ENCODE measurements around the gene SOCS6. TPM values are rescaled to one million over a fixed set of nuclear protein-coding genes. Genes with fewer than 3 reads are reported as not detected.

The SOCS6 gene
- polyA plus RNA-seq, 3 donors: 4.8 to 6.1 (median 4.8) TPM

DNA sequence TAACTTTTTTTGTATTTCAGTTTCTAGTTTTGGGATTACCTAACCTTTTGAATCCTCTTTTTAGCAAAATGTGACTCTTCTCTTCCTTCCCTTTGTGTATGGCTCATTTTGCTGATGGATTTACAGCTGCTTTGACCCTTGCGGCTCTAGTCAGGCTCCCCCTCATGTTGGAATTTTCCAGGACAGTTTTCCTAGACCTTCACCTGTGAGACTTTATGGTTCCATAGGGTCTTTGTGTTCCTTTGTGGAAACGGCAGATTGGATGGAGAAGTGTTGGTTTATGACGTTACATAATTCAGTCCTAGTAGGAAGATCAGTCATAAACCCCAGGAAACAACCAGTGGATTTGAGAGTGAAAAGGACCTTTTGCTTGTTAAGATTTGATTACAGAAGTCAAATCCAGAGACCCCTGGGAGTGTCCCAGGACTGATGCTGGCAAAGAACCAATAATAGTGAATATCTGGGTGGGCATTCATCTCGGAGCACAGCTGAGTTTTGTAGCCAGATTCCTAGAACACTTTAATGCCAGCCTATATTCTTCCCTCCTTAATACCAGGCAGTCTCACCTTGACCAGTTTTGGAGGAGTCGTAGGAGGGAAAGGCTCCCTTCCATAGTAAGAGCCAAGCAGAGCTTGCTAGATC lies 42.7 kb downstream of the SOCS6 start:
- Mint-ChIP-seq H3K36me3 (peaks cover 0 to 8% of the 10 kb centered on the region in 2 donors), H3K9me3 (peaks cover 2 to 6% (median 2%) of the 10 kb centered on the region in 7 donors), H3K27me3 (ENCODE audit: low read depth in 3 of 3) (no peaks in the 10 kb centered on the region), H3K27ac (peak overlapping the region in 1 of 7 donors; percentile 12), H3K4me3 (no peak overlapping the region), H3K4me1 (peaks cover 24% of the 10 kb centered on the region)
- Histone ChIP-seq H3K9me3 (replicated peaks in 1 of 2; ENCODE audit: control insufficient read depth in 1 of 2, insufficient read depth in 1 of 2, low read length in 2 of 2) (peaks cover 0 to 4% of the 10 kb centered on the region in 2 donors), H4K20me1 (ENCODE audit: insufficient read depth, low read length) (peaks cover 4% of the 10 kb centered on the region), H2AFZ (ENCODE audit: insufficient read depth, low read depth, low read length, poor library complexity, severe bottlenecking) (no peak overlapping the region), H3K4me2 (replicated peaks; ENCODE audit: extremely low read depth, low read length, poor library complexity, severe bottlenecking) (no peak overlapping the region), H3K79me2 (ENCODE audit: insufficient read depth, low read length) (no peaks in the 10 kb centered on the region), H3K36me3 (replicated peaks in 1 of 2; ENCODE audit: control insufficient read depth in 1 of 2, insufficient read depth in 2 of 2, low read length in 2 of 2) (peaks cover 0 to 7% of the 10 kb centered on the region in 2 donors), H3K9ac (ENCODE audit: insufficient read depth, low read length, poor library complexity, severe bottlenecking) (no peak overlapping the region), H3K4me1 (ENCODE audit: control insufficient read depth in 1 of 2, insufficient read depth in 2 of 2, low read length in 2 of 2) (peaks cover 3 to 9% of the 10 kb centered on the region in 2 donors), H3K4me3 (replicated peaks in 1 of 3; ENCODE audit: low read depth in 2 of 3, low read length in 3 of 3) (no peak overlapping the region), H3K27ac (ENCODE audit: low read depth in 1 of 2, low read length in 2 of 2) (no peak overlapping the region), H3K27me3 (ENCODE audit: control insufficient read depth in 2 of 2, insufficient read depth in 2 of 2, low read length in 2 of 2) (no peaks in the 10 kb centered on the region)
- DNase-seq: no peak
- intact Hi-C loops (cut with micrococcal nuclease): loop anchor here in 1 of 2 donors (5.0 kb wide), 1 partner anchor 44 kb away; the partner anchor contains the start of gene SOCS6
- TF ChIP-seq, protein P1, sequence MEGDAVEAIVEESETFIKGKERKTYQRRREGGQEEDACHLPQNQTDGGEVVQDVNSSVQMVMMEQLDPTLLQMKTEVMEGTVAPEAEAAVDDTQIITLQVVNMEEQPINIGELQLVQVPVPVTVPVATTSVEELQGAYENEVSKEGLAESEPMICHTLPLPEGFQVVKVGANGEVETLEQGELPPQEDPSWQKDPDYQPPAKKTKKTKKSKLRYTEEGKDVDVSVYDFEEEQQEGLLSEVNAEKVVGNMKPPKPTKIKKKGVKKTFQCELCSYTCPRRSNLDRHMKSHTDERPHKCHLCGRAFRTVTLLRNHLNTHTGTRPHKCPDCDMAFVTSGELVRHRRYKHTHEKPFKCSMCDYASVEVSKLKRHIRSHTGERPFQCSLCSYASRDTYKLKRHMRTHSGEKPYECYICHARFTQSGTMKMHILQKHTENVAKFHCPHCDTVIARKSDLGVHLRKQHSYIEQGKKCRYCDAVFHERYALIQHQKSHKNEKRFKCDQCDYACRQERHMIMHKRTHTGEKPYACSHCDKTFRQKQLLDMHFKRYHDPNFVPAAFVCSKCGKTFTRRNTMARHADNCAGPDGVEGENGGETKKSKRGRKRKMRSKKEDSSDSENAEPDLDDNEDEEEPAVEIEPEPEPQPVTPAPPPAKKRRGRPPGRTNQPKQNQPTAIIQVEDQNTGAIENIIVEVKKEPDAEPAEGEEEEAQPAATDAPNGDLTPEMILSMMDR (IDR thresholded peaks at IDR 0.05): no peak
- WGBS (ENCODE audit: insufficient coverage): 39% methylated on average over 2 of the region's 5 CpGs

DNA sequence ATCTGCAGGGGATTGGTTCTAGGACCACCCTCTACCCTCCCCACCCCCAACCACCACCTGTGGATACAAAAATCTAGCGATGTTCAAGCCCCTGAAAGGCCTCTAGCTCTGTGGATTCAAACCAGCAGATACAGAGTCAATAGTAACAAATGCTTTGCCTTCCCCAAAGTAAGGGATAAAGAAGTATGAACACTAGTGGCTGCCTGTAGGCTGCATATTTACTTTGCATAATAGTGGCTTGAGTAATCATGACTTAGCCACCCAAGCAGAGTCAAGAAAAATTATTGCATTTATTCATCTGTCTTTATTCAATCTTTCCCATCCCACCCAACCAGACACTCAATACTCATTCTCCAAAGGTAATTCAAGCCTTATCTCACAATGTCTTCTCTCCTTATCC lies 43.8 kb downstream of the SOCS6 start:
- Histone ChIP-seq H3K79me2 (ENCODE audit: insufficient read depth, low read length) (no peaks in the 10 kb centered on the region), H3K27me3 (ENCODE audit: control insufficient read depth in 2 of 2, insufficient read depth in 2 of 2, low read length in 2 of 2) (no peaks in the 10 kb centered on the region), H3K4me1 (ENCODE audit: control insufficient read depth in 1 of 2, insufficient read depth in 2 of 2, low read length in 2 of 2) (peaks cover 3 to 9% of the 10 kb centered on the region in 2 donors), H2AFZ (ENCODE audit: insufficient read depth, low read depth, low read length, poor library complexity, severe bottlenecking) (no peak overlapping the region), H3K4me2 (replicated peaks; ENCODE audit: extremely low read depth, low read length, poor library complexity, severe bottlenecking) (no peak overlapping the region), H3K27ac (ENCODE audit: low read depth in 1 of 2, low read length in 2 of 2) (no peak overlapping the region), H3K9ac (ENCODE audit: insufficient read depth, low read length, poor library complexity, severe bottlenecking) (no peak overlapping the region), H3K9me3 (replicated peaks in 1 of 2; ENCODE audit: control insufficient read depth in 1 of 2, insufficient read depth in 1 of 2, low read length in 2 of 2) (peaks cover 0 to 4% of the 10 kb centered on the region in 2 donors), H3K36me3 (replicated peaks in 1 of 2; ENCODE audit: control insufficient read depth in 1 of 2, insufficient read depth in 2 of 2, low read length in 2 of 2) (peaks cover 0 to 3% of the 10 kb centered on the region in 2 donors), H4K20me1 (ENCODE audit: insufficient read depth, low read length) (no peaks in the 10 kb centered on the region), H3K4me3 (replicated peaks in 1 of 3; ENCODE audit: low read depth in 2 of 3, low read length in 3 of 3) (no peak overlapping the region)
- Mint-ChIP-seq H3K4me1 (peaks cover 24% of the 10 kb centered on the region), H3K36me3 (peaks cover 0 to 8% of the 10 kb centered on the region in 2 donors), H3K4me3 (no peak overlapping the region), H3K27me3 (ENCODE audit: low read depth in 3 of 3) (peaks cover 0 to 1% (median 0%) of the 10 kb centered on the region in 3 donors), H3K27ac (peak overlapping the region in 2 of 7 donors; percentile 53 to 80), H3K9me3 (peaks cover 2 to 6% (median 2%) of the 10 kb centered on the region in 7 donors)
- intact Hi-C loops (cut with micrococcal nuclease): loop anchor here in 1 of 2 donors (5.0 kb wide), 1 partner anchor 45 kb away; the partner anchor contains the start of gene SOCS6
- TF ChIP-seq, protein P1 (IDR thresholded peaks at IDR 0.05): no peak
- no CpG with 5 or more reads among the region's 1 CpG for WGBS (ENCODE audit: insufficient coverage)
- no peak for DNase-seq
